WTC11 (cell line): ENCODE measurements around the gene GNMT. TPM values are rescaled to one million over a fixed set of nuclear protein-coding genes. Genes with fewer than 3 reads are reported as not detected.

Experiments used
- ATAC-seq: fragments of 200-7000 bp; cut with Tn5 transposase; 2 replicates; pipeline ENCODE4 v1.10.0; 2021; ENCODE audit warnings: mild to moderate bottlenecking, moderate library complexity
- CTCF ChIA-PET: fragments of 300-600 bp; sonication (Branson Sonifier 250); formaldehyde crosslinking; loops from one replicate; lab custom pipeline; 2021; ENCODE audit warnings: antibody characterized with exemption; lab: Charles Lee
- POLR2A ChIA-PET: fragments of 350-600 bp; sonication (Branson Sonifier 250); formaldehyde crosslinking; loops from one replicate; lab custom pipeline; 2021; ENCODE audit warnings: antibody characterized with exemption; lab: Charles Lee
- DNase-seq: peaks from one replicate; pipeline ENCODE4 v3.0.0; 2021; ENCODE audit warnings: low spot score
- H3K27ac Mint-ChIP-seq: 2 replicates; pipeline ENCODE4 v1.8.0; 2021; ENCODE audit warnings: mixed read lengths
- H3K27me3 Mint-ChIP-seq: 2 replicates; pipeline ENCODE4 v1.8.0; 2021; ENCODE audit warnings: low read depth, mild to moderate bottlenecking, moderate library complexity, mixed read lengths
- H3K36me3 Mint-ChIP-seq: 2 replicates; pipeline ENCODE4 v1.8.0; 2021; ENCODE audit warnings: mixed read lengths
- H3K4me1 Mint-ChIP-seq: 2 replicates; pipeline ENCODE4 v1.8.0; 2022; ENCODE audit warnings: mixed read lengths
- H3K4me3 Mint-ChIP-seq: 2 replicates; pipeline ENCODE4 v1.8.0; 2021; ENCODE audit warnings: mild to moderate bottlenecking, moderate library complexity, mixed read lengths
- H3K9me3 Mint-ChIP-seq: 2 replicates; pipeline ENCODE4 v1.8.0; 2021; ENCODE audit warnings: mixed read lengths
- AR ChIP-seq: fragments of 250-450 bp; sonication (Bioruptor Pico); IDR thresholded peaks from 2 replicates; pipeline ENCODE4 v1.9.0; 2021; ENCODE audit warnings: mild to moderate bottlenecking
- CREB1 ChIP-seq: sonication (generic); formaldehyde crosslinking; IDR thresholded peaks from 2 replicates; pipeline ENCODE4 v1.8.0; 2023; ENCODE audit warnings: mild to moderate bottlenecking, missing genetic modification reagents
- CREM ChIP-seq: sonication (generic); formaldehyde crosslinking; IDR thresholded peaks from 2 replicates; pipeline ENCODE4 v1.8.1; 2022; ENCODE audit warnings: mild to moderate bottlenecking, missing genetic modification reagents, moderate library complexity
- E2F1 ChIP-seq: sonication (generic); formaldehyde crosslinking; IDR thresholded peaks from 2 replicates; pipeline ENCODE4 v1.8.0; 2022; ENCODE audit warnings: mild to moderate bottlenecking, missing genetic modification reagents
- ERG ChIP-seq: fragments of 250-450 bp; sonication (Bioruptor Pico); IDR thresholded peaks from 2 replicates; pipeline ENCODE4 v1.8.0; 2021; ENCODE audit warnings: mild to moderate bottlenecking
- GABPB1 ChIP-seq: sonication (generic); formaldehyde crosslinking; IDR thresholded peaks from 2 replicates; pipeline ENCODE4 v1.8.1; 2023; ENCODE audit warnings: mild to moderate bottlenecking, missing genetic modification reagents
- HMGXB4 ChIP-seq: sonication (generic); formaldehyde crosslinking; IDR thresholded peaks from 2 replicates; pipeline ENCODE4 v1.8.1; 2023; ENCODE audit warnings: mild to moderate bottlenecking, moderate library complexity, missing genetic modification reagents
- KAT7 ChIP-seq: sonication (generic); formaldehyde crosslinking; IDR thresholded peaks from 2 replicates; pipeline ENCODE4 v1.8.1; 2023; ENCODE audit warnings: missing genetic modification reagents, mild to moderate bottlenecking, borderline replicate concordance
- MAX ChIP-seq: sonication (generic); formaldehyde crosslinking; IDR thresholded peaks from 2 replicates; pipeline ENCODE4 v1.8.0; 2022; ENCODE audit warnings: mild to moderate bottlenecking, missing genetic modification reagents
- NFYB ChIP-seq: sonication (generic); formaldehyde crosslinking; conservative IDR thresholded peaks from 2 replicates; pipeline ENCODE4 v1.8.0; 2022; ENCODE audit warnings: low read depth, missing genetic modification reagents
- NR1H2 ChIP-seq: sonication (generic); formaldehyde crosslinking; IDR thresholded peaks from 2 replicates; pipeline ENCODE4 v1.9.0; 2021; ENCODE audit warnings: mild to moderate bottlenecking, moderate library complexity, missing genetic modification reagents
- NR2C2 ChIP-seq: sonication (generic); formaldehyde crosslinking; IDR thresholded peaks from 2 replicates; pipeline ENCODE4 v1.8.0; 2022; ENCODE audit warnings: mild to moderate bottlenecking, missing genetic modification reagents
- OVOL2 ChIP-seq: fragments of 250-450 bp; sonication (Bioruptor Pico); IDR thresholded peaks from 2 replicates; pipeline ENCODE4 v1.9.0; 2021; ENCODE audit warnings: mild to moderate bottlenecking, borderline replicate concordance
- PREB ChIP-seq: sonication (generic); formaldehyde crosslinking; IDR thresholded peaks from 2 replicates; pipeline ENCODE4 v1.8.1; 2022; ENCODE audit warnings: mild to moderate bottlenecking, missing genetic modification reagents, moderate library complexity, borderline replicate concordance
- SMAD4 ChIP-seq: sonication (generic); formaldehyde crosslinking; IDR thresholded peaks from 2 replicates; pipeline ENCODE4 v1.8.0; 2022; ENCODE audit warnings: mild to moderate bottlenecking, missing genetic modification reagents
- STAT6 ChIP-seq: sonication (generic); formaldehyde crosslinking; conservative IDR thresholded peaks from 2 replicates; pipeline ENCODE4 v1.8.1; 2023; ENCODE audit warnings: mild to moderate bottlenecking, low read depth, missing genetic modification reagents, moderate library complexity
- TCF7 ChIP-seq: sonication (generic); formaldehyde crosslinking; IDR thresholded peaks from 2 replicates; pipeline ENCODE4 v1.8.0; 2022; ENCODE audit warnings: mild to moderate bottlenecking, low read depth, missing genetic modification reagents, moderate library complexity
- ZBTB21 ChIP-seq: sonication (generic); formaldehyde crosslinking; IDR thresholded peaks from 2 replicates; pipeline ENCODE4 v1.8.1; 2023; ENCODE audit warnings: mild to moderate bottlenecking, missing genetic modification reagents, borderline replicate concordance
- ZNF232 ChIP-seq: sonication (generic); formaldehyde crosslinking; IDR thresholded peaks from 2 replicates; pipeline ENCODE4 v1.8.0; 2022; ENCODE audit warnings: mild to moderate bottlenecking, missing genetic modification reagents
- ZNF425 ChIP-seq: fragments of 250-450 bp; sonication (Bioruptor Pico); conservative IDR thresholded peaks from 2 replicates; pipeline ENCODE4 v1.9.0; 2021; ENCODE audit warnings: mild to moderate bottlenecking
- ZNF671 ChIP-seq: fragments of 250-450 bp; sonication (Bioruptor Pico); IDR thresholded peaks from 2 replicates; pipeline ENCODE4 v1.8.0; 2021; ENCODE audit warnings: mild to moderate bottlenecking
- total RNA-seq: library from RNA; stranded (reverse); gene quantifications from 3 replicates; pipeline ENCODE4 v1.2.3, GENCODE V29; 2021

Gene GNMT
- total RNA-seq, 1 experiment from 2014 or later: 2.0 TPM

GRCh38 chr6:42984001-42984923, 23.7 kb downstream of the GNMT start, which contains the start of gene PPP2R5D:
Gene PPP2R5D, plus strand, starts transcription at chr6:42984570. Its CDS starts 108 bp downstream, at chr6:42984678.
- no peaks in the 10 kb centered on the region for H3K27me3 Mint-ChIP-seq
- H3K4me3 Mint-ChIP-seq: peak within 1 kb of the TSS; percentile 79
- POLR2A ChIA-PET: interaction anchor here (0.5 to 1.6 kb wide), 15 partner anchors 12 to 186 kb away, joined by 3 to 12 read pairs (median 5); partner anchors contain the start of genes CNPY3, KLC4, KLHDC3 and MEA1
- peaks cover 27% of the 10 kb centered on the region for H3K4me1 Mint-ChIP-seq
- peak within 1 kb of the TSS; percentile 80 for H3K27ac Mint-ChIP-seq
- no peaks in the 10 kb centered on the region for H3K9me3 Mint-ChIP-seq
- peak; percentile 97 for ATAC-seq
- DNase-seq: peak; percentile 98
- H3K36me3 Mint-ChIP-seq: peaks cover 1% of the 10 kb centered on the region; the same call in 1 of the 2 replicates
- CTCF ChIA-PET: interaction anchor here (0.8 to 1.9 kb wide), 9 partner anchors 12 to 245 kb away, joined by 3 to 14 read pairs (median 7); partner anchors contain the start of genes CNPY3, DNPH1, KLHDC3 and MEA1
- TF ChIP-seq E2F1 (CRISPR knock-in tag): no peak
- no peak for TF ChIP-seq OVOL2
- TF ChIP-seq NFYB (CRISPR knock-in tag): peak; percentile 78
- no peak for TF ChIP-seq ZNF671
- no peak; the same call in 1 of the 2 replicates for TF ChIP-seq MAX (CRISPR knock-in tag)
- no peak for TF ChIP-seq KAT7 (CRISPR knock-in tag)
- TF ChIP-seq TCF7 (CRISPR knock-in tag): no peak
- 0 out of 2 replicates have a peak, but pooled peaks have one; percentile 22 for TF ChIP-seq CREM (CRISPR knock-in tag)
- TF ChIP-seq PREB: no peak
- 0 out of 2 replicates have a peak, but pooled peaks have one; percentile 16 for TF ChIP-seq HMGXB4
- TF ChIP-seq STAT6 (CRISPR knock-in tag): no peak
- 0 out of 2 replicates have a peak, but pooled peaks have one; percentile 66 for TF ChIP-seq ZNF232 (CRISPR knock-in tag)
- no peak for TF ChIP-seq SMAD4 (CRISPR knock-in tag)
- no peak for TF ChIP-seq CREB1 (CRISPR knock-in tag)
- TF ChIP-seq ZBTB21 (CRISPR knock-in tag): no peak
- TF ChIP-seq ZNF425 (CRISPR knock-in tag): no peak
- TF ChIP-seq GABPB1 (CRISPR knock-in tag): no peak; the same call in 1 of the 2 replicates
- no peak for TF ChIP-seq NR2C2 (CRISPR knock-in tag)
- TF ChIP-seq ERG (CRISPR knock-in tag): no peak
- no peak for TF ChIP-seq NR1H2
- TF ChIP-seq AR (CRISPR knock-in tag): no peak
